GM10847 (cell line): Measurements from ENCODE around the gene IFI27L1.

Experiments
- POLR2A ChIP-seq: IDR thresholded peaks from 2 replicates; pipeline ENCODE4 v1.6.1; 2011; ENCODE audit not compliant: insufficient read length; ENCODE audit errors: extremely low read depth

Gene IFI27L1

GRCh38 chr14:94044476-94045091 lies 36.5 kb upstream of the IFI27L1 start:
- TF ChIP-seq POLR2A, result no peak

- TF ChIP-seq POLR2A, result no peak
Observed at GRCh38 chr14:94045101-94045500, 36.0 kb upstream of the IFI27L1 start.

GRCh38 chr14:94045563-94046345 lies 35.4 kb upstream of the IFI27L1 start:
- no peak for TF ChIP-seq POLR2A

GRCh38 chr14:94046696-94047250 lies 34.3 kb upstream of the IFI27L1 start:
- no peak for TF ChIP-seq POLR2A

- no peak for TF ChIP-seq POLR2A
Observed at GRCh38 chr14:94047581-94047980, 33.5 kb upstream of the IFI27L1 start.

- TF ChIP-seq POLR2A, result no peak
Observed at GRCh38 chr14:94048691-94049624, 32.2 kb upstream of the IFI27L1 start.

GRCh38 chr14:94049625-94050023 lies 31.5 kb upstream of the IFI27L1 start:
- TF ChIP-seq POLR2A, result no peak

- no peak for TF ChIP-seq POLR2A
Observed at GRCh38 chr14:94050231-94050880, 30.8 kb upstream of the IFI27L1 start.

GRCh38 chr14:94051115-94051514 lies 30.0 kb upstream of the IFI27L1 start:
- TF ChIP-seq POLR2A, result no peak

- TF ChIP-seq POLR2A, result no peak
Observed at GRCh38 chr14:94051779-94052178, 29.3 kb upstream of the IFI27L1 start.

- no peak for TF ChIP-seq POLR2A
Observed at GRCh38 chr14:94052199-94052598, 28.9 kb upstream of the IFI27L1 start.

GRCh38 chr14:94052662-94053061 lies 28.4 kb upstream of the IFI27L1 start:
- TF ChIP-seq POLR2A, result no peak

GRCh38 chr14:94054401-94054800 lies 26.7 kb upstream of the IFI27L1 start:
- no peak for TF ChIP-seq POLR2A

- no peak for TF ChIP-seq POLR2A
Observed at GRCh38 chr14:94054936-94055335, 26.2 kb upstream of the IFI27L1 start.
